NCI-H2171 (cell line): ENCODE data around the gene GGT5.
"Not testable (repeated sequence)": the region's sequence is repeated elsewhere in the genome, so short reads cannot be mapped to it uniquely, and the experiment has no call there.

Experiments used
- DNase-seq: peaks from one replicate; lab custom pipeline; 2025; lab: John Stamatoyannopoulos, UW

Gene GGT5

DNA sequence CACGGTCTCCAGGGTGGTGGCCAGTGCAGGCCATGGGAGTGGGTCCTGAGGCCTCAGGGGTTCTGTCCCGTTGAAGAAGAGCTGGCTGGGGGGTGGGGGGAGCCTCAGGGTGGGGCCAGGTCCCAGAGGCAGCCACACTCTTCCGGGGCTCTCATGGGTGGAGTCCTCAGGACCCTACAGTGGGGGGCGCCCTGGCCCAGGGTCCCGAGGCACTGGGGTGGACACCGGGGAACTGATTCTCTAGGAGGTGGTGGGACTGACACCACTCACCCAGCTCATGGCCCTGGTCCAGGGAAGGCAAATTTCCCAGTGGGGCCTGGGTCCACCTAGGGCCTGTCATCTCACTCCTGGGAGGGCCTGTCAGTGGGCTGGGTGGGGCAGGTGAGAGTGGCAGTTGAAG lies 12.8 kb downstream of the GGT5 start:
- no peak for DNase-seq

DNA sequence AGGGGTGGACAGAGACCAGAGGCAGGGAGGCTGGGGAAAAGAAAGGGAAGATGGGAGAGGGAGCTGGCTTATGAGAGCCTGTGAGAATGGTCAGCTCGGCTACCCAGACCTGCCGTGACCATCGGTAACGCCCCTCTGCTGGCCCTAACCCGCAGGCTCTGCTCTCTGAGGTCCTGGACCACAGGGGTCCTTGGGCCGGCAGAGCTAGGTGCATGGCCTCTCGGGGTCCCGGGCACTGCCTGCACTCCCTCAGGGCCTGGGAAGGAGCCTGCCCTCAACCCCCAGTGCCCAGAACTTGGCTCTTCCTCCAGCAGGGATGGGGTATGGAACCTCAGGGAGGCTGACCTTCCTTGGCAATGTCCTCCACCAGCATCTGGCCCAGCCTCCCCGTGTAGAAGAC lies 13.2 kb downstream of the GGT5 start:
- no peak for DNase-seq

DNA sequence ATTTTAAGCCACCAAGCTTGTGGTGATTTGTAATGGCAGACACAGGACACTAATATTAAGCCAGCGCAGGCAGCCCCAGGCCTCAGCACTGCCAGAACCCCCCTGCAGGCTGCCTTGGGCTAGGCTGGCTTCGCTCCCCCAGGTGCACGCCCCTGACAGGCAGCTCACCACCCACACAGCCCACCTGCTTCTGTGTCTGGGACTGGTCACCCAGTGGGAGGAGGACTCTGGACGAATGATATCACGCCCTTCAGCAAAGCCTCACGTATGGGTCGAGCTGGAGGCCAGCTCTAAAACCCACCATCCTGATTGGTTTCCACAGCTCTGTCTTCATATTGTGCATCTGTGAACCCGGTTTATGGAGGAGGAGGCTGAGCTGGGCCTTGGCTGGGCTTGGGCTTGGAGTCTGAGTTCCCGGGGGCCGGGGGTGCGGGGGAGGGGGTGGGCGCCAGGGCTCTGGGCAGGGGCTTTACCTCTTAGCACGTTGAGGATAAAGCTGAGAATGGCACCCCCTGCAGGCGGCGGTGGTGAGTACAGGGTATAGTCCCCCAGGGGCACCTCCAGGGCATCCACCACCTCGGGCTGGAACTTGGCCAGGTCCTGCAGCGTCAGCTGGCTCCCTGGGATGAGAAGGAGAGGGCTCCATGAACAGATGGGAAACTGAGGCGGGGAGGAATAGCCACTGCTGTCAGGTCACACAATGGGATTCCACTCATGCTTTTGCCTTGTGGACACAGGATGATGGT lies 13.8 kb downstream of the GGT5 start:
- DNase-seq, result no peak

DNA sequence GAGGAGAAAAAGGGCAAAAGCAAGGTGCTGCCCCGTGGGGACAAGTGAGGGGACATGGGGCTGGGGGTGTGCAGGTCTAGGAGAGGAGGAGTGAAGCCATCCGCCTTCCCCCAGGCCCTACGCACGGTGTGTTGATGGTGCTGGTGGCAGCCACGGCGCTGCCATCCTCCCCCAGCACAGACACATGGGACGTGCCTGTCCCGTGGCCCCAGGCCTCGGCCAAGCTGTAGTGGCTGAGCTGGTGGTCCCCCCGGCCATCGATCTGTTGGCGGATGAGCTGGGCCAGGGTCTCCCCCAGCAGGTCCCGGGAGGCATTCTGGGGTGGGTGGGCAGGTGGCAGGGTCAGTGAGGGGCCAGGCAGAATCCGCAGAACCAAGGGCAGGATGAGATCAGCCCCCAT lies 18.9 kb downstream of the GGT5 start:
- no peak for DNase-seq

DNA sequence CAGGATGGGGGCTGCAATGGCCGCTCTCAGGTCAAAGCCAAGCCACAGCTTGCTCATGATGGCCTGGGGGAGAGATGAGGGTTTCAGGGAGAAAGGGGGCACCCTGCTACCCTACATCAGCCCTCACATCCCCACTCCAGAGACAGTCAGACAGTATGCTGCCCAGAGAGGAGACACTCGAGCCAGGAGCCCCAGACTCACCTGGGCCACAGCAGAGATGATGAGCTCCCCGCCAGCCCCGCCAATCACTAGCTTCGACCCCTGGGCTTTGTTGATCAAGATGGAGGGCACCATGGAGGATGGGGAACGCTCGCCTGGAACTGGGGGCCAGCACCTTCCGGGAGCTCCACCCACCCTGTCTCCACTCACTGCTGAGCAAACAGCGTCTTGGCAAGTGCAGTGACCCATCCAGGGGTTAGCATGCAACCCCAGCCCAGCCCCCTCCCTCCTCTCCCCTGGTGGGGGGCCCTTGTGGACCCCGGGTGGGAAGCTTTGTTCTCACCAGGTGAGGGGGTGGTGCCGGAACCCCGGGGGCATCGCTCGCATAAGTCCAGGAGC lies 19.8 kb downstream of the GGT5 start:
- no peak for DNase-seq

DNA sequence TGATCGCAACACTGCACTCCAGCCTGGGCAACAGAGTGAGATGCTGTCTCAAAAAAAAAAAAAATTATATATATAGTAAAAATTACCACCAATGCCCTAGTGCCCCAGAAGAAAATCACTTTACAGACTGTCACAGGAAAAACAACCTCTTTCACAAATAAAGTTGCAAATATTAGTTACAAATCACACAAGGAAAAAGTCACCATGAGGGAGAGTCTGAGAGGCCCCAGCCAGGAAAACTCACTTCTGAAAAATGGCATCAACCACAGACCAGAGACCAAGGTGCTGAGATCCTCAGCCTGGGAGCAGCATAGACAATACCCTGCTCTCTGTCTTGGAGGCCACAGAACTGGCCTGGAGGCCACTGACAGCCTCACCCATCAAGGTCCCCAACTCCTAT lies 20.4 kb downstream of the GGT5 start:
- no peak for DNase-seq

DNA sequence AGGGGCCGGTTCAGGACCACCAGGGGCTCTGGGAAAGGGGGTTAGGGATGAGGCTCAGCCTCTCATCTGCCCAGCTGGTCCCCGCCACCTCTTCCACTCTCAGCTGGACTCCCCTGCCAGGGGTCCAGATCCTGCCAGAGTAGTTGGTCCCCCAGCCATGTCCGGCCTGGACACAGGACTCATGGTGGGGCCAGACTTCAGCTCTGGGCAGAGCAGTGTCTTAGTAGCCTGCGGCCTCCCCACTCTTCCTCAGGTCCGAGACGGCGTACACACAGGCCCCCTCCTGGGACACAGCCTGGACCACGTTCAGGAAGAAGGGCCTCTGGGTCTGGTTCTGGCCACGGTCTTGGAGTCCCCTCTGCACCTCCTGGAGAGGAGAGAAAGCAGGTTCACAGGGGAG lies 25.1 kb downstream of the GGT5 start:
- no peak for DNase-seq

DNA sequence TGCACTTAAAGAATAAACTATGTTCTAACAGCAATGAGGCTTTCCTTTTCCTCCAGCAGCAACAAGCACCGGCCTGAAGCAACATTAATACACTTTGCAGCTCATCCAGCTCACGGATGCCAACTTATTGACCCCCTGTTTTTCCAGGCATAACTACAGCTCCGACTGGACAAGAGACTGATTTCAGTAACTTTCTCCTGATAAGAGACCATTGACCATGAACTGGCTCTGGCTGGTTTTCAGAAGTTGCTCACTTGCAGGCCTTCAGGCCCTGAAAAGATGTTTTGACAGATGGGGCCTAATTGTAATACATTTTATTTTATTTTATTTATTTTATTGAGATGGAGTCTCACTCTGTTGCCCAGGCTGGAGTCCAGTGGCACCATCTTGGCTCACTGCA lies 27.5 kb downstream of the GGT5 start:
- DNase-seq, result no peak

DNA sequence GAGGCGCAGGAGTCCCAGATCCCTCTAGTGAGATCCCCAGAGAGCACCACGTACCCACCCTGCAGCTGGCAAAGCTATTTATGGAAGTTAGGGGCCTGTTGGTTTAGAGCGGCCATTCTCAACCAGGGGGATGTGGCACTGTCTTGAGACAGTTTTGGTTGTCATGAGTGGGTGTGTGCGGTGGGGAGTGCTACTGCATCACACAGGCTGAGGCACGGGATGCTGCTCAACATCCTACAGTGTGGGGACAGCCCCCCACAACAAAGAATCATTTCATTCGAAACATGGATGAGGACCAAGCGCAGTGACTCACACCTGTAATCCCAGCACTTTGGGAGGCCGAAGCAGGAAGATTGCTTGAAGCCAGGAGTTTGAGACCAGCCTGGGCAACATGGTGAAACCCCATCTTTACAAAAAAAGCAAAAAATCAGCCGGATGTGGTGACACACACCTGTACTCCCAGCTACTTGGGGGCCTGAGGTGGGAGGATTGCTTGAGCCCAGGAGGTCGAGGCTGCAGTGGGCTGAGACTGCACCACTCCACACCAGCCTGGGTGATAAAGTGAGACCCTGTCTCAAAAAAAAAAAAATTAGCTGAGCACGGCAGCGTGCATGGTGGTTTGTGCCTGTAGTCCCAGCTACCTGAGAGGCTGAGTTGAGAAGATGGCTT lies 28.2 kb downstream of the GGT5 start:
- DNase-seq, result no peak

DNA sequence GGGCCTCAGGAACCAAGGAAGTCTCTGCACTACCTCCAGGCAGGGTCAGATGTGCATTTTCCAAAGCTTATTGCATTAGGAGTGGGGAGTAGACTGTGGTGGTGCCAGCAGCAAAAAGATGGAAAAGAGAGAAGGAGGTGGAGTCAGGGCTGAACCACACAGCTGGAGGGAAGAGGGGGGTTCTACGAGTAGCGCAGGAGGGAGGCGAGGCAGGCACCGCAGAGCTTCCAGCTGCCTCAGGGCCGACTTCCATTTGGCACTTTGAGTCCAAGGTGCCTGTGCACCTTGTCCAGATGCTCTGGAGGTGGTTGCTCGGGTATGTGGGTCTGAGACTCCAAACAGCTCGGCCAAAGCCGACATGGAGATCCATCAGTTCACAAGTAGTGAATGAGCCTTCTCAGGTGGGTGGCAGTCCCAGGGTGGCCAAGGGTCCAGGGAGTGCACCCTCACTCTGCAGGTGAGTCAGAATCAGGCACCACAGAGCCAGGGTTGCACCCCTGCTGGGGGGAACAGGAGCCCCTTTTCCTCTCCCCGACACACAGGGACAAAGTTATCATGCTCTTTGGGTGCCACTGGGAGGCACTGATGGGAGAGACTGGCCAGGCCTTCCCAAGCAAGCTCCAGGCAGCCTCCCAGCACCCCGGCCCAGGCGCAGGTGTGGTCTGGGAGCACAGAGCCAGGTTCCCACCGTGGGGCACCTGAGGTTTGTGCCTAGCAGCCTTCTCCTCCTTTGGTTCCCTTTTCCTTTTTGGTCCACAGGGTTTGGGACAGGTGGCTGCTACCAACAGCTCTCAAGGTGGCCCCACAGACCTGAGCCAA lies 30.2 kb downstream of the GGT5 start:
- no peak for DNase-seq

DNA sequence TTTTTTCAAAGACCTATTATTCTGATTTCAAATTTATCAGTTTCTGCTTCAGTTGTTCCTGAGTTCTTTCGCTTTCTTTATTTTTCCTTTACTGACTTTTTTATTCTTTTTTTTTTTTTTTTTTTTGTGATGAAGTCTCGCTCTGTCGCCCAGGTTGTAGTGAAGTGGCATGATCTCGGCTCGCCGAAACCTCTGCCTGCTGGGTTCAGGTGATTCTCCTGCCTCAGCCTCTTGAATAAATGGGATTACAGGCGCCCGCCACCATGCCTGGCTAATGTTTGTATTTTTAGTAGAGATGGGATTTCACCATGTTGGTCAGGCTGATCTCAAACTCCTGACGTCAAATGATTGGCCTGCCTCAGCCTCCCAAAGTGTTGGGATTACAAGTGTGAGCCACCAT lies 31.8 kb downstream of the GGT5 start:
- DNase-seq, result not testable (repeated sequence)

DNA sequence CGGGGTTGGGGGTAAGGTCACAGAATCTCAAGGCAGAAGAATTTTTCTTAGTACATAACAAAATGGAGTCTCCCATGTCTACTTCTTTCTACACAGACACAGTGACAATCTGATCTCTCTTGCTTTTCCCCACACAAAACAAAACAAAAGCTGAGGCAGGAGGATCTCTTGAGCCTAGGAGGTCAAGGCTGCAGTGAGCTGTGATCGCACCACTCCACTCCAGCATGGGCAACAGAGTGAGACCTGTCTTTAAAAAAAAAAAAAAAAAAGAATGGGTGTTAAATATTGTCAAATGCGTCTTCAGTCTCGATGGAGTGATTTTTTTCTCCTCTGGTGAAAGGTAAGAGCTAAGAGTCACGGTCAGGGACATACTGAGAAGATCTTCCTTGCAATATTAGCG lies 33.2 kb downstream of the GGT5 start:
- not testable (repeated sequence) for DNase-seq

DNA sequence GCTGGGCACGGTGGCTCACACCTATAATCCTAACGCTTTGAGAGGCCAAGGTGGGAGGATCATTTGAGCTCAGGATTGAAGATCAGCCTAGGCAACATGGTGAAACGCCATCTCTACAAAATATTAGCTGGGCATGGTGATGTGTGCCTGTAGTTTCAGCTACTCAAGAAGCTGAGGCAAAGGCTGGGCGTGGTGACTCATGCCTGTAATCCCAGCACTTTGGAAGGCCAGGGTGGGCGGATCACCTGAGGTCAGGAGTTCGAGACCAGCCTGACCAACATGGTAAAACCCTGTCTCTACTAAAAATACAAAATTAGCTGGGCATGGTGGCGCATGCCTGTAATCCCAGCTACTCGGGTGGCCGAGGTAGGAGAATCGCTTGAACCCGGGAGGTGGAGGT lies 34.5 kb downstream of the GGT5 start:
- DNase-seq, result not testable (repeated sequence)

DNA sequence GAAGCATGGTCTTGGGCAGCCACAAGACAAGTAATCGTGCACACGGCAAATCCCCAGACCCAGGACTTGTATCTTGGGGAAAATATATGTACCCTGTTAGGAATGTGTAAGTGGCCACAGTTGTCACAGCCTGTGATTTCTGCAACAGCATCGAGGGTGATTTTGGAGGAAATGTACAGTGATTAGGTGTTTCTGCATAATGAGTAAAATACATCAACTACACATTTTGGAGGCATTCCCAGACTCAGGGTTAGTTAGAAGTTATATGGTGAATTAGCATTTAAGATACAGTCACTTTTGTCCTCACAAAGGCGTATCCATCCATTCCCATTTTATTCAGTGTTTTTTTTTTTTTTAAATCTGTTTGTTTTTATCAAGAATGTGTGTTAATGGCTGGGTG lies 35.2 kb downstream of the GGT5 start:
- DNase-seq, result no peak

DNA sequence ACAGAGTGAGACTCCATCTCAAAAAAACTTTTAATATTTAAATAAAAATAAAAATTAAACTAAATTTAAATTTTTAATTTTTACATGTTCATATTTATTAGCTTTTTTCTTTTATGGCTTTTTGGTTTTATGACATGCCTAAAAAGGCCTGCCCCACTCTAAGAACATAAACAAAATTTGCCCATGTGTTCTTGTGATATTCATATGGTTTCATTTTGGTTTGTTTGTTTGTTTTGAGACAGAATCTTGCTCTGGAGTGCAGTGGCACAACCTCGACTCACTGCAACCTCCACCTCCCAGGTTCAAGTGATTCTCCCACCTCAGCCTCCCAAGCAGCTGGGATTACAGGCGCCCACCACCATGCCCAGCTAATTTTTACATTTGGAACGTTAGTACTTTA lies 35.9 kb downstream of the GGT5 start:
- no peak for DNase-seq

DNA sequence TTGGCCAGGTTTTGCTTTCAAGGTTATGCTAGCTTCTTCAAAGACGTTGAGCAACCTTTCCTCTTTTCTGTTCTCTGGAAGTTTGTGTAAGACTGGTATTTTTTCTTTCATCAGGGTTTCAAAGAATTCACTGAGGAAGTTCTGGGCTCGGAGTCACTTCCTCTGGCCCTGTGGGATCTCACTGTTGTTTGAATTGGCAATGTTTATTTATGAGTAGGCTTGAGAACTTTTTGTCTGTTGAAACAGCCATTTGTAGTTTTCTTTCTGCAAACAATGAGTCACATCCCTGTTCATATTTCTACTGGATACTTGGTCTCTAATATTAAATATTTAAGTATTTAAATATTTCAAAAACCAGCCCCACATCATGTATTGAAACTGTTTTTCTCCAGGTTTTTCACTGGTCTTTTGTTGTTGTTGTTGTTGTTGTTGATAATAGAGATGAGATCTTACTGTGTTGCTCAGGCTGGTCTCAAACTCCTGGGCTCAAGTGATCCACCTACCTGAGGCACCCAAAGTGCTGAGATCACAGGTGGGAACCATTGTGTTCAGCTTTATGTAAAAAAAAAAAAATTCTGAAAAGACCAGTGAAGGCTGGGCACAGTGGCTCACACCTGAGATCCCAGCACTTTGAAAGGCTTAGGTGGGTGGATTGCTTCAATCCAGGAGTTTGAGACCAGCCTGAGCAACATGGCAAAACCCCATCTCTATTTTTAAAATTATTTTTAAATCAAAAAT lies 36.7 kb downstream of the GGT5 start:
- no peak for DNase-seq

DNA sequence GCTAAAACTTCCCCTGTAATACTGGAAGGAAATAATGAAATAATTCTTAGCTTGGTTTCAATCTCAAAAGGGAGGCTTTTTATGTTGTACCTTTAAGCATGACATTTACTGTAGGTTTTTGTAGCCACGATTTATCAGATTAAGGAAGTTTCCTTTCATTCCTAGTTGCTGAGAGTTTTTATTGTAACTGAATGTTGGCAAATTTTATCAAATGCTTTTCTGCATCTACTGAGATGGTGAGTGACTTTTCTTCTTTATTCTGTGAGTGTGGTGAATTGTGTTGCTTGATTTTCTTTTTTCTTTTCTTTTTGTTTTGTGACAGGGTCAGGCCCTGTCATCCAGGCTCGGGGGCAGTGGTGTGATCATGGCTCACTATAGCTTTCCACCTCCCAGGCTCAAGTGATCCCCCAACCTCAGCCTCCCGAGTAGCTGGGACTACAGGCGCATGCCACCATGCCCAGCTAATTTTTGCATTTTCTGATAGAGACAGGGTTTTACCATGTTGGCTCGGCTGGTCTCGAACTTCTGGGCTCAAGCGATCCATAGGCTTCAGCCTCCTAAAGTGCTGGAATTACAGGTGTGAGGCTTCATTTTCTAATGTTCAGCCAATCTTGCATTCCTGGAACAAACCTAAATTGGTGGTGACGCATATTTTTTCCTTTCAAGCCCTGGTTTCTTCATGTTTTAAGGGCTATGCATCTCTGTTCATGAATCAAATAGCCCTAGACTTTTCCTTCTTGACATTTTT lies 37.4 kb downstream of the GGT5 start:
- no peak for DNase-seq

DNA sequence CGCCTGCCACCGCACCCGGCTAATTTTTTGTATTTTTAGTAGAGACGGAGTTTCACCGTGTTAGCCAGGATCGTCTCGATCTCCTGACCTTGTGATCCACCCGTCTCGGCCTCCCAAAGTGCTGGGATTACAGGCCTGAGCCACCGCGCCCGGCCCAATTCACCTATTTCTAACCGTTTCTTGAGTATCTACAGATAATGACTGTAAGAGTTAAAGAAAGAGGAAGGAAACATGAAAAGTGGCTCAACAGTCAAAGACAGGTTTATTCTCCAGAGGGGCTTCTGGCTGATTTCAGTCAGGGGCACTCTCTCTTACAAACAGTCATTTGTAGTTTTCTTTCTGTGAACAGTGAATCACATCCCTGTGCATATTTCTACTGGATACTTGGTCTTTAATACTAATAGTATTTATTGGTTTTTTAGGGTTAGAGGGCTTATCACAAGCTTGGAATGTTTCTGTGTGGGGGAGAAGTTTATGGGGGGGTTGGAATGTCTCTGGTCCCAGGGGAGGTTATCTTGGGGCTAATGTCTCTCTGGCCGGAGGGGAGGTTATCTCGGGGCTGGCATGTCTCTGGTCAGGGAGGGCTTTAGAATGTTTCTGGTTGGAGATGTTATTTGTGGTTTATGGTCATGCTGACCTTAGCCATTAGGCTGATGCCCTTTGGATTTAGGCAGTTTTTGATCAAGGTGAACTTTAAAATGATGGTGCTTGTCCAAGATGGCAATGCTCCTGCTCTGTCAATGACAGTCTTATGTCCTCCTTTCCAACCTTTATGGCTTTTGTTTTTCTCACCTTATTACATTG lies 38.2 kb downstream of the GGT5 start:
- not testable (repeated sequence) for DNase-seq

DNA sequence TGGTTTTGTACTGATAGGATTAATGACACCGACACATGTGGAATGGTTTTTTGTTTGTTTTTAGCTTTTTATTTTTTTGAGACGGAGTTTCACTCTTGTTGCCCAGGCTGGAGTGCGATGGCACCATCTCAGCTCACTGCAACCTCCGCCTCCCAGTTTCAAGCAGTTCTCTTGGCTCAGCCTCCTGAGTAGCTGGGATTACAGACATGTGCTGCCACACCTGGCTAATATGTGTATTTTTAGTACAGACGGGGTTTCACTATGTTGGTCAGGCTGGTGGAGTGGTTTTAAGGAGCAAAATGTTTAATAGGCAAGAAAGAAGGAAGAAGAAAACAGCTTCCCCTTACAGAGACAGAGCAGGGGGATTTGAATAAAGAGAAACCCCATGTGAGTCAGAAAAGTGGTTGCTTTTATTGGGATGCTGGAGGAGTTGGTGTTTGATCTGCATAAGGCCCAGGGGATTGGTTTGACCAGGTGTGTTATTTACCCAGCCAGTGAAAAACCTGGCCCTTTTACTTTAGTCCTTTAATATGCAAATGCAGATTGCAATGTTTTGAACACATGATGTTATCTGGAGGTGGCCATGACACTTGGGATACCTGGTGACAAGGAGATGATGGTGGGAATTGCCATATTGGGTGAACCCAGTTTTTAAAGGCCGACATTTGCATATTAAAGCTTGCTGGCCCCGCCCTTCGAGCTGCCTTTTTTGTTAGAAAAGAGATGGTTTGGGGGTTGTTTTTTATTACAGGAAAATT lies 39.3 kb downstream of the GGT5 start:
- DNase-seq, result no peak

DNA sequence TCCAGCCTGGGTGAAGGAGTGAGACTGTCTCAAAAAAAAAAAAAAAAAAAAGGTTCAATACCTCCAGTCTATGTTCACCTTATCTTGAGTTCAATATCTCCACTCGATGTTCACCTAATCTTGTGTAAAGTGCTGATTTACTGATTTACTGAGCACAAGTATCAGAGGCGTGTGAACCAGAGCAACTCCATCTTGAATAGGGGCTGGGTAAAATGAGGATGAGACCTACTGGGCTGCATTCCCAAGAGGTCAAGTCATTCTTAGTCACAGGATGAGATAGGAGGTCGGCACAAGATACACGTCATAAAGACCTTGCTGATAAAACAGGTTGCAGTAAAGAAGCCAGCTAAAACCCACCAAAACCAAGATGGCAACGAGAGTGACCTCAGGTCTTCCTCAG lies 41.0 kb downstream of the GGT5 start:
- not testable (repeated sequence) for DNase-seq
